ENCODE results near the gene DNAJC5G. TPM values are rescaled to one million over a fixed set of nuclear protein-coding genes. Genes with fewer than 3 reads are reported as not detected.

The DNAJC5G gene
- total and polyA plus RNA-seq, 2 of the 13 experiments (the other 11 are each of a cell fraction or from before 2014, with no cell fraction given) = 0.05 TPM; not detected in 1

DNA sequence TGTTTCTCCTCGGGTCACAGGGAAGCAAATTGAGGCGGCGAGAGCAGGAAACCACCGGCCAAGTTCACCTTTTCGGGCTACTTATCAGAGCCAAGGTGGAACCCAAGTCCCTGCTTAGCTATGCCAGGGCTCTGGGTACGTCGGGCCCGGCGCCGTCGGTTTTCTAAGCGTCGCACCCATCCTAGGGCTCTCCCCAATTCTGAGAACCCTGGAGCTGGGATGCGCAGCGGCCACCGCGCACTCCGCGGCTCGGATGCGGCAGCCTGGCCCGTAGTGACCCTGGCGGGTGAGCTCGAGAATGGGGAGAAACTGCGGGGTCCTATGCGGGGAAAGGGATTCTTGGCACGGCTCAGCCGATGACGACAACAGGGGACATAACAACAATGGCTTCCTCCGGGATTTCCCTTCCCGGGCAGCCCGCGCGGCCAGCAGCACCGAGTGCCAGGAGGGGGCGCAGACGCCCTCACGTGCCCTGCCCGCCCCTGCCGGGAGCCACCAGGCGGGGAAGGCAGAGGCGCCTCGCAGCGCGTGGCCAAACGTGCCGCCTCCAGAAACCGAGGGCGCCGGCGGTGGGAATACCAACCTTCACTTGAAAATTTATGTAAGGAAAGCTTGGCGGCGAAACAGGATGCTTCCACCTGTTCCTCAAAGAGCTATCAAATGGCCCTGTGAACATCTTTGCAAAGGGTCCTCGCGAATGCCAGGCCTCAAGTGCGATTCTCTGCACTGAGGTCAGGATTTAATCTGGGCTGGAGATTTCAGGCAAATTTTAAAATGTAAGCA lies 10.3 kb upstream of the DNAJC5G start (continued):
- TF ChIP-seq HNRNPH1 (optimal IDR thresholded peaks at IDR 0.05; ENCODE audit: low read depth, low read length) = no peak
- no peak for TF ChIP-seq MBD4 (IDR thresholded peaks at IDR 0.05; ENCODE audit: borderline replicate concordance, low read length)
- TF ChIP-seq ZNF740 (CRISPR knock-in tag; IDR thresholded peaks at IDR 0.05) = 0 out of 2 replicates have a peak, but pooled peaks have one; percentile 55
- no peak for TF ChIP-seq EEA1 (CRISPR knock-in tag; IDR thresholded peaks at IDR 0.05; ENCODE audit: borderline replicate concordance)
- TF ChIP-seq MTERF4 (CRISPR knock-in tag; IDR thresholded peaks at IDR 0.05) = peak; percentile 95; the same call in 1 of the 2 replicates
- TF ChIP-seq DDIT3 (CRISPR knock-in tag; IDR thresholded peaks at IDR 0.05) = no peak
- TF ChIP-seq, protein P1, sequence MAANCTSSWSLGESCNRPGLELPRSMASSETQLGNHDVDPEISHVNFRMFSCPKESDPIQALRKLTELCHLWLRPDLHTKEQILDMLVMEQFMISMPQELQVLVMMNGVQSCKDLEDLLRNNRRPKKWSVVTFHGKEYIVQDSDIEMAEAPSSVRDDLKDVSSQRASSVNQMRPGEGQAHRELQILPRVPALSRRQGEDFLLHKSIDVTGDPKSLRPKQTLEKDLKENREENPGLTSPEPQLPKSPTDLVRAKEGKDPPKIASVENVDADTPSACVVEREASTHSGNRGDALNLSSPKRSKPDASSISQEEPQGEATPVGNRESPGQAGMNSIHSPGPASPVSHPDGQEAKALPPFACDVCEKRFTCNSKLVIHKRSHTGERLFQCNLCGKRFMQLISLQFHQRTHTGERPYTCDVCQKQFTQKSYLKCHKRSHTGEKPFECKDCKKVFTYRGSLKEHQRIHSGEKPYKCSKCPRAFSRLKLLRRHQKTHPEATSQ (CRISPR knock-in tag; IDR thresholded peaks at IDR 0.05; ENCODE audit: borderline replicate concordance) = no peak
- TF ChIP-seq MZF1 (CRISPR knock-in tag; IDR thresholded peaks at IDR 0.05; ENCODE audit: borderline replicate concordance) = no peak
- TF ChIP-seq ZFP41 (CRISPR knock-in tag; IDR thresholded peaks at IDR 0.05; ENCODE audit: borderline replicate concordance) = no peak
- no peak for TF ChIP-seq ZNF75D (CRISPR knock-in tag; IDR thresholded peaks at IDR 0.05; ENCODE audit: borderline replicate concordance)
- TF ChIP-seq, protein P2, sequence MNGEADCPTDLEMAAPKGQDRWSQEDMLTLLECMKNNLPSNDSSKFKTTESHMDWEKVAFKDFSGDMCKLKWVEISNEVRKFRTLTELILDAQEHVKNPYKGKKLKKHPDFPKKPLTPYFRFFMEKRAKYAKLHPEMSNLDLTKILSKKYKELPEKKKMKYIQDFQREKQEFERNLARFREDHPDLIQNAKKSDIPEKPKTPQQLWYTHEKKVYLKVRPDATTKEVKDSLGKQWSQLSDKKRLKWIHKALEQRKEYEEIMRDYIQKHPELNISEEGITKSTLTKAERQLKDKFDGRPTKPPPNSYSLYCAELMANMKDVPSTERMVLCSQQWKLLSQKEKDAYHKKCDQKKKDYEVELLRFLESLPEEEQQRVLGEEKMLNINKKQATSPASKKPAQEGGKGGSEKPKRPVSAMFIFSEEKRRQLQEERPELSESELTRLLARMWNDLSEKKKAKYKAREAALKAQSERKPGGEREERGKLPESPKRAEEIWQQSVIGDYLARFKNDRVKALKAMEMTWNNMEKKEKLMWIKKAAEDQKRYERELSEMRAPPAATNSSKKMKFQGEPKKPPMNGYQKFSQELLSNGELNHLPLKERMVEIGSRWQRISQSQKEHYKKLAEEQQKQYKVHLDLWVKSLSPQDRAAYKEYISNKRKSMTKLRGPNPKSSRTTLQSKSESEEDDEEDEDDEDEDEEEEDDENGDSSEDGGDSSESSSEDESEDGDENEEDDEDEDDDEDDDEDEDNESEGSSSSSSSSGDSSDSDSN (CRISPR knock-in tag; IDR thresholded peaks at IDR 0.05) = peak; percentile 72
- TF ChIP-seq, protein P3, sequence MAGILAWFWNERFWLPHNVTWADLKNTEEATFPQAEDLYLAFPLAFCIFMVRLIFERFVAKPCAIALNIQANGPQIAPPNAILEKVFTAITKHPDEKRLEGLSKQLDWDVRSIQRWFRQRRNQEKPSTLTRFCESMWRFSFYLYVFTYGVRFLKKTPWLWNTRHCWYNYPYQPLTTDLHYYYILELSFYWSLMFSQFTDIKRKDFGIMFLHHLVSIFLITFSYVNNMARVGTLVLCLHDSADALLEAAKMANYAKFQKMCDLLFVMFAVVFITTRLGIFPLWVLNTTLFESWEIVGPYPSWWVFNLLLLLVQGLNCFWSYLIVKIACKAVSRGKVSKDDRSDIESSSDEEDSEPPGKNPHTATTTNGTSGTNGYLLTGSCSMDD (CRISPR knock-in tag; IDR thresholded peaks at IDR 0.05) = no peak
- no peak for TF ChIP-seq ZFP90 (CRISPR knock-in tag; IDR thresholded peaks at IDR 0.05; ENCODE audit: borderline replicate concordance)
- TF ChIP-seq, protein P4, sequence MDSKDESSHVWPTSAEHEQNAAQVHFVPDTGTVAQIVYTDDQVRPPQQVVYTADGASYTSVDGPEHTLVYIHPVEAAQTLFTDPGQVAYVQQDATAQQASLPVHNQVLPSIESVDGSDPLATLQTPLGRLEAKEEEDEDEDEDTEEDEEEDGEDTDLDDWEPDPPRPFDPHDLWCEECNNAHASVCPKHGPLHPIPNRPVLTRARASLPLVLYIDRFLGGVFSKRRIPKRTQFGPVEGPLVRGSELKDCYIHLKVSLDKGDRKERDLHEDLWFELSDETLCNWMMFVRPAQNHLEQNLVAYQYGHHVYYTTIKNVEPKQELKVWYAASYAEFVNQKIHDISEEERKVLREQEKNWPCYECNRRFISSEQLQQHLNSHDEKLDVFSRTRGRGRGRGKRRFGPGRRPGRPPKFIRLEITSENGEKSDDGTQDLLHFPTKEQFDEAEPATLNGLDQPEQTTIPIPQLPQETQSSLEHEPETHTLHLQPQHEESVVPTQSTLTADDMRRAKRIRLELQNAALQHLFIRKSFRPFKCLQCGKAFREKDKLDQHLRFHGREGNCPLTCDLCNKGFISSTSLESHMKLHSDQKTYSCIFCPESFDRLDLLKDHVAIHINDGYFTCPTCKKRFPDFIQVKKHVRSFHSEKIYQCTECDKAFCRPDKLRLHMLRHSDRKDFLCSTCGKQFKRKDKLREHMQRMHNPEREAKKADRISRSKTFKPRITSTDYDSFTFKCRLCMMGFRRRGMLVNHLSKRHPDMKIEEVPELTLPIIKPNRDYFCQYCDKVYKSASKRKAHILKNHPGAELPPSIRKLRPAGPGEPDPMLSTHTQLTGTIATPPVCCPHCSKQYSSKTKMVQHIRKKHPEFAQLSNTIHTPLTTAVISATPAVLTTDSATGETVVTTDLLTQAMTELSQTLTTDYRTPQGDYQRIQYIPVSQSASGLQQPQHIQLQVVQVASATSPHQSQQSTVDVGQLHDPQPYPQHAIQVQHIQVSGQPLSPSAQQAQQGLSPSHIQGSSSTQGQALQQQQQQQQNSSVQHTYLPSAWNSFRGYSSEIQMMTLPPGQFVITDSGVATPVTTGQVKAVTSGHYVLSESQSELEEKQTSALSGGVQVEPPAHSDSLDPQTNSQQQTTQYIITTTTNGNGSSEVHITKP (CRISPR knock-in tag; IDR thresholded peaks at IDR 0.05; ENCODE audit: low read depth) = 0 out of 2 replicates have a peak, but pooled peaks have one; percentile 31
- TF ChIP-seq ZNF563 (CRISPR knock-in tag; IDR thresholded peaks at IDR 0.05) = peak; percentile 96
- no peak for TF ChIP-seq U2AF2 (IDR thresholded peaks at IDR 0.05; ENCODE audit: low read depth, low read length)
